ENCODE measurements around the gene ZGPAT.

Gene ZGPAT

DNA sequence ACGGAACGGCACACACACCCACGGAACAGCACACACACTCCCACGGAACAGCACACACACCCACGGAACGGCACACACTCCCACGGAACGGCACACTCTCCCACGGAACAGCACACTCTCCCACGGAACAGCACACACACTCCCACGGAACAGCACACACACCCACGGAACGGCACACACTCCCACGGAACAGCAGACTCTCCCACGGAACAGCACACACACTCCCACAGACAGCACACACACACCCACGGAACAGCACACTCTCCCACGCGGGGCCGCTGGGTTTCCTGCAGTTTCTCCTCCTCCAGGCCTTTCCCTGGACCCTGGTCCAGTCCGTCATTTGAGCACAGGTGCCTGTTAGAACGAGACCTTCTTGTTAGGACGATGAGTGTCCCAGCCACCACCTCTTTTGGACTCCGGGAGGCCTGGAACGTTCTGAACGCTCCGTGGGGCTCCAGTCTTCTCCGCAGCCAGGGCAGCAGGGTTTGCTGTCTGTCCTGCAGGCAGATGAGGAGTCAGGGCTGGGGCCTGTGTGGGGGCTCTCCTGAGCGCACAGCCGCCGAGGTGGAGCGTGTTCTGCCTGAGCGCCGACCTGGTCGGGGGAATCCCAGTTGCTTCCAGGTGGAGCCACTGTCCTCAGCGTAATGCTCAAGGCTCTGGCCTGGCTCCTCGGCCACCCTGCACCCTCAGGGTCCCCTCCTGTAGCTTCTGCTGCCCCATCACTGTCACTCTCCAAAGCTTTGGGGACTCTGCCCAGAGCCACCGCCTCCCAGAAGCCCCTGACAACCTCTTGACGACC lies 29.0 kb upstream of the ZGPAT start:
- no peak for DNase-seq (ENCODE audit: low spot score)

DNA sequence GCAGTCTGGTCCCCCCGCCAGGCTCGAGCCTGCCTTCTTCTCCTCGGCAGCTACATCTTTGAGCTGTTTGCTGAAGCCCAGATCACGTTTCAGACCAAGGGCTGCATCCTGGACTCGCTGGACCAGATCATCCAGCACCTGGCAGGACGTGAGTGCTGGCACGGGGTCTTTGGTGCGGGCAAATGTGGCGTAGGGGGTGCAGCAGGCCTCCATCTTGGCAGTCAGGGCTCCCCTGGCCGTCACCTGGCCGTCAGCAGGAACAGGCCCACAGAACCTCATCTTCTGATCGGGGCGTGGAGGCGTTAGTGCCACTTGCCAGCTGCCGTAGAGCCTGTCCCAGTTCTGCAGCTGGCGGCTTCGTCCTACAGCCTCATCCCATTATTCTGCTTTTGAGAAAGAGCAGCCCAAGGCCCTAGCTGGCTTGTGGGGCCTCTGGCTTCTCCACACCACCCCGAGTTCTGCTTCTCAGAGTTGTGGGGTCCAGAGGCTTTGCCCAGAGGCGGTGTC lies 28.0 kb upstream of the ZGPAT start:
- no peak for DNase-seq (ENCODE audit: low spot score)

DNA sequence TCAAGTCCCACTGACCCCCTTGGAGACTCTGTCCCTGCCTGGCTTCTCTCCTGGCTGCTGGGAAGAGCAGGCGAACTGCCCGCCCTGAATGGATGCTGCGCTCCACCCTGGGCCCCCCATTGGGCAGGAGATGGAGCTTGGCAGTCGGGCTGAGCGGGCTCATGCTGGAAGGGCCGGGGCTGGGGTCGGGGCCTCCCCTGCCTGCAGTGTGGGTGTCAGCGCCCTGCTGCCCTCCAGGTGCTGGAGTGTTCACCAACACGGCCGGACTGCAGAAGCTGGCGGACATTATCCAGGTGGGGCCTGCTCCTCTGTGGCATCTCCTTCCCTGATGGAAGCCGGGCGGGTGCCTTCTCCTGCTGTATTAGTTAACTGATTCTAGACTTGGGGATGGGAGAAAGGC lies 27.4 kb upstream of the ZGPAT start:
- DNase-seq (ENCODE audit: low spot score) = no peak

- DNase-seq (ENCODE audit: low spot score) = no peak
These were observed 26.8 kb upstream of the ZGPAT start for GRCh38 chr20:63680857-63681608.

GRCh38 chr20:63681609-63682142 lies 26.2 kb upstream of the ZGPAT start:
- no peak for DNase-seq (ENCODE audit: low spot score)

DNA sequence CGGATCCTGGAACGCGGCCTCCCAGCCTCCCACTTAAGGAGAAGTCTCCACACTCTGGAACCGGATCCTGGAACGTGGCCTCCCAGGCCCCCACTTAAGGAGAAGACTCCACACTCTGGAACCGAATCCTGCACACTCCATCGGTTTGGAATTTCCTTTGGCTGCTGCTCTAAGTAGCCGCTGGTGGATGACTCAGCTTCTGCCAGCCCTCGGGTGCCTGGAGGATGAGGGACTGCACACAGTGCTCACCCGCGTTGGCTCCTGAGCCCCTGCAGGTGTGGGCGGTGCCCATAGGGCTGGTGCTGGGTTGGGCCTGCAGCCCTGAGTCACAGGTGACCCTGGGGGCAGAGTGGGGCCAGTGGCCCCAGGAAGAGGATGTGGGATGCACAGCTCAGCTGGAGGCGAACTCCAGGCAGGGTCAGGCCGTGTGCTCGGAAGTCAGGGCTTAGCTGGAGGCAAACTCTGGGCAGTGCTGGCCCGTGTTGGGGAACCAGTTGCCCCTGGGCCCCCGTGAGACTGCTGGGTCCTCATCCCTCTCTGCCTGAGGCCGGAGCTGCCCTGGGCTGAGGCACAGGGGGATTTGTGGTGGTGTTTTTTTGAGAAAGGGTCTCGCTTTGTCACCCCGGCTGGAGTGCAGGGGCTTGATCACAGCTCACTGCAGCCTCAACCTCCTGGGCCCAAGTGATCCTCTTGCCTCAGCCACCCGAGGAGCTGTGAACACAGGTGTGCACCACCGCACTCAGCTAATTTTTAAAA lies 25.3 kb upstream of the ZGPAT start:
- no peak for DNase-seq (ENCODE audit: low spot score)

DNA sequence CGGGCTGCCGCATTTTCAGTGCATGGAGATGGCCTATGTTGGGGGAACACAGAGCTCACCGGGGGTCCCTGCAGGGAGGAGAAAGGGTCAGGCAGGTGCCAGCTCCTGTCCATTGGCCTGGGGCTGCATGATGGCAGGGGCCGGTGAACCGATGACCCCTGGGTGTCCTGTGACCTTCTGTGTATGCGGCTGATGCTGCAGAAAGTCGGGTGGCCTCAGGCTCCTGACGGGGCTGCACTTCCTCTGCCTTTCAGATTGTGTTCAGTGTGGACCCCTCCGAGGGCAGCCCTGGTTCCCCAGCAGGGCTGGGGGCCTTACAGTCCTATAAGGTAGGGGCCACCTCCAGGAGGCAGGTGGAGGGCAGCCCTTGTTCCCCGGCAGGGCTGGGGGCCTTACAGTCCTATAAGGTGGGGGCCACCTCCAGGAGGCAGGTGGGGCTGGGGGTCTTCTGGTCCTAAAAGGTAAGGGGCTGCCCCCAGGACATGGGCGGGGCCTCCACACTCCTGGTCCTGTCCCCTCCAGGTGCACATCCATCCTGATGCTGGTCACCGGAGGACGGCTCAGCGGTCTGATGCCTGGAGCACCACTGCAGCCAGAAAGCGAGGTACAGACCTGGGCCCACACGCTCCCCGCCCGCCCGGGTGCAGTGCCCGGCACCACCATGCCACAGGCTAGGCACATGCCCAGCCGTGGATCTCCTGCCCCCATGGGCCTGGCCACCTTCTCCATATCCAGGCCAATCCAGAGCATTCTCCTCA lies 22.4 kb upstream of the ZGPAT start:
- DNase-seq (ENCODE audit: low spot score) = no peak

DNA sequence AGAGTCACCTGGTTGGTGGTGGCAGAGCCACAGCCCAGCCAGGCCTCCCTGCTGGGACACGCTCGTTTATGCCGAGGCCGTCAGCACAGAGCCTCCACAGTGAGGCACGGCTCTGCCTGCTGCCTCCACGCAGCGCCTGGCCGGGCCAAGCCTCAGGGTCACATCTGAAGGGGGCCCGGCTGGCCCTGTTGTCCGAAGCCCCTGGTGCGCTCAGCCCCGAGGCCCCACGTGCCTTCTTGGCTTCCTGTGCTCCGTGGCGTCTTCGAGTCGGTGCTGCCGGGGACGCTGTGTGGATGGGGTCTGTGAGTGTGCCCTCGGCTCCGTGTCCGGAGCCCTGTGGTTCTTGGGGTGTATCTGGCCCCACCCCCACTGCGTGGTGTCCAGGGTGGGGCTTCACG lies 21.7 kb upstream of the ZGPAT start:
- DNase-seq (ENCODE audit: low spot score) = no peak

GRCh38 chr20:63686492-63687321 lies 21.1 kb upstream of the ZGPAT start:
- no peak for DNase-seq (ENCODE audit: low spot score)

GRCh38 chr20:63687419-63688178 lies 20.2 kb upstream of the ZGPAT start:
- no peak for DNase-seq (ENCODE audit: low spot score)

DNA sequence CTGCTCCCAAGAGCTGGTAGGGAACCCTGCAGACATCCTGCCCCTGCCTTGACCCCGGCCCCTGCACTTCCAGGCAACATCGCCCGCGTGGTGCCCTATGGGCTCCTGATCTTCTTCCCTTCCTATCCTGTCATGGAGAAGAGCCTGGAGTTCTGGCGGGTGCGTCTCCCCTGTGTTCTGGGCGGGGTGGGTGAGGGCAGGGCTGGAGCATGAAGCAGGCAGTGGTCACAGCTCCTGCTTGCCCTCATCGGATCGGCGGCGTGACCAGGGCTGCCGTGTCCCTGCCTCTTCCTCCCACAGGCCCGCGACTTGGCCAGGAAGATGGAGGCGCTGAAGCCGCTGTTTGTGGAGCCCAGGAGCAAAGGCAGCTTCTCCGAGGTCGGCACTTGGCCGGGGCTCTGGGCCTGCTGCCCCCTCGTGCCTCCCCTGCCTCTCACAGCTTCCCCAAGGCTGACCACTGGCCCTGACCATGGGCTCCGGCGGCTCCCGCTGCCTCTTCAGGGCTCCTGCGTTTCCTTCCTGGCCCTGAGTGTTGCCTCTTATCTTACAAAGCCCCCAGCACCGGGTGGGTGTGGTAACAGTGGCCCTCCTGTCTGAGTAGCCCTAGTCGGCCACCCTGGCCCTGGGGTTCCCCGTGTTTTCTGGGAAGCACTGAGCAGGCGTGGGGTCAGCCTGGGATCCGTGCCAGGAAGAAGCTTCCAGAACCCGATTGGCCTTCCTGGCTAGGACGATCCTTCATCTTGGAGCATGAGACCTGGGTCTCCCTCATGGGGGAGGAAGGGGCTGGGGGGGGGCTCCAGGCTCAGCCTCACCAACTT lies 19.4 kb upstream of the ZGPAT start:
- DNase-seq (ENCODE audit: low spot score) = no peak

DNA sequence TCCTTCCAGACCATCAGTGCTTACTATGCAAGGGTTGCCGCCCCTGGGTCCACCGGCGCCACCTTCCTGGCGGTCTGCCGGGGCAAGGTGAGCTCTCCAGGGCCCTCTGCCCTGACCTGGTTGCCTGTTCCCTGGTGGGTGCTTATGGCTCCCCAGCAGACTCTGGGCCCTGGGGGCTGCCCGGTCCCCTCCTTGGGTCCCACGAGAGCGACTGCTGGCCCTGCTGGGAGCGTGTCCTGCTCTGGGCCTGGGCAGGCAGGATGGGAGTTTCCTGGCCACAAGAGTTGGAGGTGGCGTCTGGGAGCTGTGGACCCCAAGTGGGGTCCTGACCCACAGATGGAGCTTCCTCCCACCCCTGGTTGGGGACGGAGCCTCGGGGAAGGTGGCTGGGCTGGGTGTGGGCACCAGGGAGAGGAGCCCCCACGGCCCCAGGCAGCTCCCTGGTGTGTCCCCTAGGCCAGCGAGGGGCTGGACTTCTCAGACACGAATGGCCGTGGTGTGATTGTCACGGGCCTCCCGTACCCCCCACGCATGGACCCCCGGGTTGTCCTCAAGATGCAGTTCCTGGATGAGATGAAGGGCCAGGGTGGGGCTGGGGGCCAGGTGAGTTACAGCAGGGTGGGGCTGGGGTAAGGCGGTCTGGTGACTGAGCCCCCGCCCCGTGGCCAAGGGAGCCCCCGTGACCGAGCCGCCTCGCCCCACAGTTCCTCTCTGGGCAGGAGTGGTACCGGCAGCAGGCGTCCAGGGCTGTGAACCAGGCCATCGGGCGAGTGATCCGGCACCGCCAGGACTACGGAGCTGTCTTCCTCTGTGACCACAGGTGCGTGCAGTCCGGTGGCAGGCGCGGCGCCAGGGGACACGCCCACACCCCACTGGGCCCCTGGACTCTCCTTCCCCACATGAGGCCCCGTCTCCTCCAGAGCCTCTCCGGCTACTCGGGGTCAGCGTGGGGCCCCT lies 18.5 kb upstream of the ZGPAT start:
- no peak for DNase-seq (ENCODE audit: low spot score)

- DNase-seq (ENCODE audit: low spot score) = no peak
These were observed 17.6 kb upstream of the ZGPAT start for GRCh38 chr20:63690003-63690897.

DNA sequence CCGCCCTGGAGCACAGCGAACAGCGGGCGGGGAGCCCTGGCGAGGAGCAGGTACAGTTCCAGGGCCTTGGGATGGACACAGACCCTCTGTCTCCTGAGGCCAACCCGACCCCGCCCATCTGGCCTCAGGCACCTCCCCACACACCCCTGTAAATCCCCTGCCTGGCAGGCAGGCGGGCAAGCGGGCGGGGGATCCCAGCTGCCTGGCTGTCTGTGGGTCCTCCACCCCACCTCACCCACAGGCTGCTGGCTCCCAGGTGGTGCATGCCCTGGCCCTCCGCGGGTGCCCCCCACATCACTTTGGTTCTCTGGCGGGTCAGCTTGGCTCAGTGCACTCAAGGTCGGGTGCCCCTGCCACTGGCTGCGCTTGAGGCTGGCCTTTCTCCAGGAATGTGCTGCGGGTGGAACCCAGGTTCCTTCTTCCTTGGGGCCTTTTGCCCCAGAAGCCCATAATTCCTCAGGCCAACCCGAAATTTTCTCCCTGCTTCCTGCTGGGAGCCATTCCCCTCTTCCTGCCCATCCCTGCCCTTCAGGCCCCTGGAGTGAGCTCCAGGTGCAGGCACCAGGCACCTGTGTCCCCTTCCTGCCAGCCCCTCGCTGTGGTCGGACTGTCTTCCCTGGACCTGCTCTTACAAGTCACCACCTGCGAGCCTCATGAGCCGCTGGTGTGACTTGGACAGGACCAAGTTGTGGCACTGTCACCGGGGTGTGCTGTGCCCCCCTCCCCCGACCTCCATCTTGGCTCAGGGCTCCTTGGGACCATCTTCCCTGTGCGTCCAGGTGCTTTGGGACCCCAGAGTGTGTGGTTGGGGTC lies 16.7 kb upstream of the ZGPAT start:
- DNase-seq (ENCODE audit: low spot score) = no peak

DNA sequence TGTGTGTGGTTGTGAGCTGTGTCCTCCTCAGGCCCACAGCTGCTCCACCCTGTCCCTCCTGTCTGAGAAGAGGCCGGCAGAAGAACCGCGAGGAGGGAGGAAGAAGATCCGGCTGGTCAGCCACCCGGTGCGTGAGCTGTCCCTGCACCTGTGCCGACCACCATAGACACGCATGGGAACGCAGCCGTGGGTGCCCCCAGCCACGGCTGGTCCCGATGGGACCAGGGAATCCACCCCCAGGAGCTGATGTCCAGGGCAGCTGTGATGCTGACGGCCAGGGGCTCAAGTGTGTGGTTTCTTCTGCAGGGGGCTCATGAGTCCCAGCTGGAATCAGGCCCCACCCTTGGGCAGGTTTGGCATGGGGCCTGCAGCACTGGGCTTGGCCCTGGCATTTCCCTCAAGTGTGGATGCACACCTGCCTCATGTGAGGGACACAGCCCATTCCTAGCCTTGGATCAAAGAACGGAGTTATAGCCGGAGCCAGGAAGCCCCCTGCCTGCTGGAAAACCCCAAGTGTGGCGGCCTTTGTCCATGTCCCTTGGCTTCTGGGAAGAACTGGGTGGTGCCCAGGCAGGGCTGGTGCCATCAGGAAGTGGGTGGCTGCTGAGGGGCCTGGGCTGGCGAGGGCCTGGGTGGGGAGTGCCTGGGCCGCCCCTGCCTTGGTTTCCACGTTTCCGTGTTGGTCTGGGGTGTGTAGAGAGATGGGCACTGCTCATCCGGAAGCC lies 16.0 kb upstream of the ZGPAT start:
- DNase-seq (ENCODE audit: low spot score) = no peak
